Natural killer cell (primary cell): ENCODE results near the gene MED27. TPM values are rescaled to one million over a fixed set of nuclear protein-coding genes. Genes with fewer than 3 reads are reported as not detected.

Source experiments
- ATAC-seq, 3 donors: fragments of 150-1000 bp in 2 of 3; fragments of 200-7000 bp in 1 of 3; cut with Tn5 transposase; 1 replicate in 1 of 3; 2 replicates in 2 of 3; pipeline ENCODE4 v1.10.0; 2021; ENCODE audit warnings: mild to moderate bottlenecking in 2 of 3, moderate library complexity in 2 of 3
- DNase-seq, 2 donors: peaks; one replicate each; pipeline versions ENCODE4 v3.0.0 to v3.0.0-alpha.2; 2013 to 2021; ENCODE audit warnings: mixed read lengths in 1 of 2
- H3K27ac ChIP-seq: one replicate; pipeline ENCODE4 v1.5.1; 2013; ENCODE audit warnings: mild to moderate bottlenecking, low read length
- H3K27me3 ChIP-seq: one replicate; pipeline ENCODE4 v1.6.1; 2013; ENCODE audit warnings: low read length; ENCODE audit not compliant: control insufficient read depth, insufficient read depth
- H3K36me3 ChIP-seq: one replicate; pipeline ENCODE4 v1.6.1; 2013; ENCODE audit warnings: low read length; ENCODE audit not compliant: control insufficient read depth, insufficient read depth
- H3K4me1 ChIP-seq: one replicate; pipeline ENCODE4 v1.6.1; 2013; ENCODE audit warnings: low read length; ENCODE audit not compliant: control insufficient read depth, insufficient read depth
- H3K4me3 ChIP-seq: one replicate; pipeline ENCODE4 v1.5.1; 2013; ENCODE audit warnings: low read length
- H3K9me3 ChIP-seq: one replicate; pipeline ENCODE4 v1.6.1; 2013; ENCODE audit warnings: low read length; ENCODE audit not compliant: control insufficient read depth, insufficient read depth
- H3K27ac Mint-ChIP-seq, 2 donors: one replicate each; pipeline ENCODE4 v1.8.0; 2022; ENCODE audit warnings: mild to moderate bottlenecking in 2 of 2, mixed read lengths in 2 of 2, moderate library complexity in 1 of 2
- H3K27me3 Mint-ChIP-seq, 2 donors: one replicate each; pipeline ENCODE4 v1.8.0; 2022; ENCODE audit warnings: low read depth in 2 of 2, mixed read lengths in 2 of 2
- H3K36me3 Mint-ChIP-seq: one replicate; pipeline ENCODE4 v1.8.0; 2022; ENCODE audit warnings: mixed read lengths
- H3K4me1 Mint-ChIP-seq, 2 donors: one replicate each; pipeline ENCODE4 v1.8.0; 2022; ENCODE audit warnings: mixed read lengths in 2 of 2
- H3K4me3 Mint-ChIP-seq: one replicate; pipeline ENCODE4 v1.8.0; 2022; ENCODE audit warnings: mild to moderate bottlenecking, moderate library complexity, mixed read lengths
- H3K9me3 Mint-ChIP-seq, 2 donors: one replicate each; pipeline ENCODE4 v1.8.0; 2022; ENCODE audit warnings: mixed read lengths in 2 of 2
- WGBS: methylation state at CpG from one replicate; pipeline ENCODE4 v1.1.7; 2013; ENCODE audit warnings: missing lambda C conversion rate; ENCODE audit not compliant: insufficient coverage; 5-methylcytosine and 5-hydroxymethylcytosine counted together
- intact Hi-C: fragments of 100-400 bp; cut with micrococcal nuclease; formaldehyde crosslinking; loops from one replicate; pipeline ENCODE4 v1.14.2; 2022
- total RNA-seq, 4 donors: library from RNA; stranded (reverse); fragments of 120-200 nt in 1 of 4; gene quantifications; one replicate each; pipeline versions ENCODE4 v1.2.3 to v1.2.4, GENCODE V29; 2013 to 2022
- TF ChIP-seq, protein P1 (sequence below): fragments of 200-600 bp; IDR thresholded peaks from one replicate; pipeline ENCODE4 v1.8.0; 2022; ENCODE audit warnings: antibody characterized with exemption

The MED27 gene
- total RNA-seq, 3 donors from 2014 or later (not counting 1 experiment from before 2014, with no cell fraction given), result 24.4 to 27.3 (median 26.9) TPM

DNA sequence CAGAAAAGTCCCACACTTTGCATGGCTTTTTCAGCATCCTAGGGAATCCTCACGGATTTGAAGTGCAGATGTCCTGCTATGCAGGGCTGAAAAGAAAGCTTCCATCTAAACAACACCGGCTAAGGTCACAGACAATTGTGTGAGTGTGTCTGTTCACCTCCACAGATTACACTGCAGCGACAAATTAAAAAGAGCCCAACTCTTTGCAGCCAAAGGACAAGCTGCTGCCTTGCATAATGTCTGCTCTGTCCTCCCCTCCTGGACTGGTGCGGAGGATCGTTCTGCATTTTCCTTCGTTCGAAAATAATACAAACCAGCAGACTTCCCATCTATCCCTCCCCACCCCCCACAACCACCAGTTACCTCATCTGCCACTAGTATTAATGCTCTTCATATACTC is 169.1 kb downstream of the MED27 start:
- Histone ChIP-seq H3K27me3 (no peaks in the 10 kb centered on the region), H3K4me1 (no peaks in the 10 kb centered on the region), H3K4me3 (no peak overlapping the region), H3K27ac (no peak overlapping the region), H3K9me3 (no peaks in the 10 kb centered on the region), H3K36me3 (peaks cover 2% of the 10 kb centered on the region)
- H3K27ac Mint-ChIP-seq, result no peak overlapping the region
- TF ChIP-seq, protein P1, sequence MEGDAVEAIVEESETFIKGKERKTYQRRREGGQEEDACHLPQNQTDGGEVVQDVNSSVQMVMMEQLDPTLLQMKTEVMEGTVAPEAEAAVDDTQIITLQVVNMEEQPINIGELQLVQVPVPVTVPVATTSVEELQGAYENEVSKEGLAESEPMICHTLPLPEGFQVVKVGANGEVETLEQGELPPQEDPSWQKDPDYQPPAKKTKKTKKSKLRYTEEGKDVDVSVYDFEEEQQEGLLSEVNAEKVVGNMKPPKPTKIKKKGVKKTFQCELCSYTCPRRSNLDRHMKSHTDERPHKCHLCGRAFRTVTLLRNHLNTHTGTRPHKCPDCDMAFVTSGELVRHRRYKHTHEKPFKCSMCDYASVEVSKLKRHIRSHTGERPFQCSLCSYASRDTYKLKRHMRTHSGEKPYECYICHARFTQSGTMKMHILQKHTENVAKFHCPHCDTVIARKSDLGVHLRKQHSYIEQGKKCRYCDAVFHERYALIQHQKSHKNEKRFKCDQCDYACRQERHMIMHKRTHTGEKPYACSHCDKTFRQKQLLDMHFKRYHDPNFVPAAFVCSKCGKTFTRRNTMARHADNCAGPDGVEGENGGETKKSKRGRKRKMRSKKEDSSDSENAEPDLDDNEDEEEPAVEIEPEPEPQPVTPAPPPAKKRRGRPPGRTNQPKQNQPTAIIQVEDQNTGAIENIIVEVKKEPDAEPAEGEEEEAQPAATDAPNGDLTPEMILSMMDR, result no peak
- H3K36me3 Mint-ChIP-seq, result no peaks in the 10 kb centered on the region
- H3K4me3 Mint-ChIP-seq, result no peak overlapping the region
- no peaks in the 10 kb centered on the region for H3K27me3 Mint-ChIP-seq
- 96% methylated on average over 7 of the region's 7 CpGs for WGBS
- no peaks in the 10 kb centered on the region for H3K9me3 Mint-ChIP-seq
- peaks cover 12 to 21% of the 10 kb centered on the region in 2 donors for H3K4me1 Mint-ChIP-seq
- no peak for ATAC-seq
- DNase-seq, result no peak
- intact Hi-C loops, result no loop called here

DNA sequence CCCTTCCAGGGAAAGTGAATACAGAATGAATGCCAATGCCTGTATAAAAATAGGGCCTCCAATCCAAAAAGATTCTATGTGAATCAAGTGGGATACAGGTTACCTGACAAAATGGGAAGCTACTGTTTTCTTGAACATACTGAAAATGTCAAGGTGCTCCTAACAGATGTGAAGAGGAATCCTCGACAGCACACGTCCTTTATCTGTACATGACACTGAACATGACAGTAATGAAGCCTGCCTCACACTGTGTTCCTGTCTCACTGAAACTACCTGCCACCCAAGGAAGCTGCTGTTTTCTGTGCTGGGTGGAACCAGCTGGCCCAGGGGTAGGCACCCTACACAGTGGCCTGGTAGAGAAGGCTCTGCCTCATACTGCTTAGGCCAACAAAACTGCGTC is 174.5 kb downstream of the MED27 start:
- Histone ChIP-seq H3K9me3 (no peaks in the 10 kb centered on the region), H3K27me3 (no peaks in the 10 kb centered on the region), H3K4me1 (no peaks in the 10 kb centered on the region), H3K4me3 (no peak overlapping the region), H3K36me3 (peaks cover 2% of the 10 kb centered on the region), H3K27ac (no peak overlapping the region)
- H3K9me3 Mint-ChIP-seq, result no peaks in the 10 kb centered on the region
- TF ChIP-seq, protein P1, result no peak
- H3K4me1 Mint-ChIP-seq, result peaks cover 0 to 9% of the 10 kb centered on the region in 2 donors
- no peak overlapping the region for H3K27ac Mint-ChIP-seq
- H3K27me3 Mint-ChIP-seq, result no peaks in the 10 kb centered on the region
- no peaks in the 10 kb centered on the region for H3K36me3 Mint-ChIP-seq
- intact Hi-C loops, result no loop called here
- ATAC-seq (no peak), DNase-seq (no peak)
- no peak overlapping the region for H3K4me3 Mint-ChIP-seq
- WGBS, result 98% methylated on average over 3 of the region's 3 CpGs

DNA sequence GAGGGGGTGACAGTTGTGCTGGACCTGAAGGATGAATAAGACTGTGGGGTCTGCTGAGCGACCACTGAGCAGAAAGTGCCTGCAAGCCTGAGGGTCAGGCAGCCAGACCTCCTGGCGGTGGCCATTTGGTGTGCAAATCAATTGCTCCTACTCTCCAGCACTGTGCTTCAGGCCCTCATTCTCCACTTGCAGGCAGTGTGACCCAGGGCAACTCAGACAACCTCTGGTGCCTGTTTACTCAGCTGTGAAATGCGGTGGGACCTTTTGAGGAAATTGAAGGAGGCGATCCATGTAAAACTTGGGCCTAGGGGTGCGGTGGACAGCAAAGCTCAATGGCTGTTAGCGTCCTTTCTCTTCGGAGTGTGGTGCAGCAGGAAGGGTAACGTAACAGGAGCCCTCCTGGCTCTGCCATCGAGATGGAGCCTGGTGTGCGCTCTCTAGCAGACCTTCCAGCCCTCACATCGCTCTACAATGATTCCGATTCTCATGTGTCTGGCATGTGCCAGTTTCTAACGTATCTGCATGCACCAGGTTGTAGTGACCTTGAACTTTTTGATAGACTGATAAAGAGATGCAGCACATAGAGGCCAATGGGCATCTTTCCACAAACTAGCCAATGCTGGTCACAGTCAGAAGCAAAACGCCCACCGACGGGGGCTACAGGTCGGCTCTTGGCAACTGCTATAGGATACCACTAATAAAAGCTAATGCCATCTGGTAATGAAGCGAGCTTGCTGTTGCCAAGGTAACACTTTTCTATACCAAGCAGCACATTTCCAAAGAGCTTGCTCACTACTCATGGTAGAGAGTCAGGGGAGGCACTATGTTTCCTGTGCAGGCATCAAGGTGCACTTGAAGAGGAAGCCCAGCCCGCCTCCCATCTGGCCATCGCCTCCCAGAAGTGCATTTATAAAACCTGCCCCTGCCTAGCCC is 180.1 kb downstream of the MED27 start:
- H3K27ac ChIP-seq, result no peak overlapping the region
- DNase-seq (no peak), ATAC-seq (no peak)
- H3K9me3 ChIP-seq, result no peaks in the 10 kb centered on the region
- no peak overlapping the region for H3K4me3 ChIP-seq
- H3K4me3 Mint-ChIP-seq, result no peak overlapping the region
- H3K27ac Mint-ChIP-seq, result no peak overlapping the region
- TF ChIP-seq, protein P1, result no peak
- H3K36me3 Mint-ChIP-seq, result no peaks in the 10 kb centered on the region
- no peaks in the 10 kb centered on the region for H3K27me3 ChIP-seq
- peaks cover 2% of the 10 kb centered on the region for H3K36me3 ChIP-seq
- intact Hi-C loops, result no loop called here
- no peaks in the 10 kb centered on the region for H3K9me3 Mint-ChIP-seq
- 96% methylated on average over 20 of the region's 20 CpGs for WGBS
- H3K4me1 Mint-ChIP-seq, result peaks cover 0 to 4% of the 10 kb centered on the region in 2 donors
- no peaks in the 10 kb centered on the region for H3K4me1 ChIP-seq
- no peaks in the 10 kb centered on the region for H3K27me3 Mint-ChIP-seq
